Activated T-helper 2 cell treated with anti-CD3 and anti-CD28 coated beads, Interferon-gamma antibody, Interleukin-2, Interleukin-4, amounts not matched to agents 10 μg/mL and 5 μg/mL and 100 μg/mL, durations not matched to agents 14 hours and 24 hours and 36 hours (primary cell): Measurements from ENCODE around the gene CLMP. TPM values are rescaled to one million over a fixed set of nuclear protein-coding genes. Genes with fewer than 3 reads are reported as not detected.

Experiments used
- DNase-seq: peaks from one replicate; pipeline ENCODE4 v3.0.0; 2021; ENCODE audit warnings: low spot score
- H3K27ac Mint-ChIP-seq: one replicate; pipeline ENCODE4 v1.8.0; 2021; ENCODE audit warnings: mixed read lengths
- H3K27me3 Mint-ChIP-seq: one replicate; pipeline ENCODE4 v1.8.0; 2021; ENCODE audit warnings: low read depth, mixed read lengths
- H3K36me3 Mint-ChIP-seq: one replicate; pipeline ENCODE4 v1.8.0; 2021; ENCODE audit warnings: low read depth, mixed read lengths
- H3K4me1 Mint-ChIP-seq: one replicate; pipeline ENCODE4 v1.8.0; 2021; ENCODE audit warnings: low read depth, mixed read lengths
- H3K4me3 Mint-ChIP-seq: one replicate; pipeline ENCODE4 v1.8.0; 2021; ENCODE audit warnings: low read depth, mild to moderate bottlenecking, moderate library complexity, mixed read lengths
- H3K9me3 Mint-ChIP-seq: one replicate; pipeline ENCODE4 v1.8.0; 2021; ENCODE audit warnings: mixed read lengths
- intact Hi-C: fragments of 100-400 bp; cut with micrococcal nuclease; formaldehyde crosslinking; loops from one replicate; pipeline ENCODE4 v1.15.1; 2023
- total RNA-seq: library from RNA; stranded (reverse); gene quantifications from 2 replicates; pipeline ENCODE4 v1.2.3, GENCODE V29; 2022

CLMP gene
- total RNA-seq, 1 donor from 2014 or later = 0.11 TPM

GRCh38 chr11:123125169-123125568 lies 69.9 kb downstream of the CLMP start:
- Mint-ChIP-seq H3K27me3 (peaks cover 1% of the 10 kb centered on the region), H3K36me3 (no peaks in the 10 kb centered on the region), H3K9me3 (no peaks in the 10 kb centered on the region), H3K4me1 (peaks cover 5% of the 10 kb centered on the region), H3K4me3 (no peak overlapping the region), H3K27ac (no peak overlapping the region)
- intact Hi-C loops = no loop called here
- no peak for DNase-seq

GRCh38 chr11:123122852-123123251 lies 72.2 kb downstream of the CLMP start:
- Mint-ChIP-seq H3K36me3 (no peaks in the 10 kb centered on the region), H3K4me1 (peaks cover 7% of the 10 kb centered on the region), H3K27me3 (peaks cover 1% of the 10 kb centered on the region), H3K9me3 (no peaks in the 10 kb centered on the region), H3K27ac (no peak overlapping the region), H3K4me3 (no peak overlapping the region)
- DNase-seq = no peak
- intact Hi-C loops = no loop called here

GRCh38 chr11:123122341-123122740 lies 72.7 kb downstream of the CLMP start:
- no peak for DNase-seq
- H3K4me3 Mint-ChIP-seq = no peak overlapping the region
- H3K27ac Mint-ChIP-seq = no peak overlapping the region
- peaks cover 7% of the 10 kb centered on the region for H3K4me1 Mint-ChIP-seq
- peaks cover 1% of the 10 kb centered on the region for H3K27me3 Mint-ChIP-seq
- intact Hi-C loops = no loop called here
- no peaks in the 10 kb centered on the region for H3K9me3 Mint-ChIP-seq
- no peaks in the 10 kb centered on the region for H3K36me3 Mint-ChIP-seq

GRCh38 chr11:123116486-123116885 lies 78.6 kb downstream of the CLMP start:
- H3K36me3 Mint-ChIP-seq = no peaks in the 10 kb centered on the region
- H3K27ac Mint-ChIP-seq = no peak overlapping the region
- no peaks in the 10 kb centered on the region for H3K9me3 Mint-ChIP-seq
- no peak for DNase-seq
- peaks cover 7% of the 10 kb centered on the region for H3K27me3 Mint-ChIP-seq
- H3K4me3 Mint-ChIP-seq = no peak overlapping the region
- H3K4me1 Mint-ChIP-seq = peaks cover 7% of the 10 kb centered on the region
- intact Hi-C loops = no loop called here

GRCh38 chr11:123111465-123111864 lies 83.6 kb downstream of the CLMP start:
- H3K4me1 Mint-ChIP-seq = no peaks in the 10 kb centered on the region
- no peaks in the 10 kb centered on the region for H3K9me3 Mint-ChIP-seq
- intact Hi-C loops = loop anchor here (1.0 kb wide), 1 partner anchor 136 kb away; no protein-coding TSS in a partner anchor
- H3K27ac Mint-ChIP-seq = no peak overlapping the region
- peaks cover 24% of the 10 kb centered on the region for H3K27me3 Mint-ChIP-seq
- no peaks in the 10 kb centered on the region for H3K36me3 Mint-ChIP-seq
- DNase-seq = no peak
- H3K4me3 Mint-ChIP-seq = no peak overlapping the region

- Mint-ChIP-seq H3K4me1 (no peaks in the 10 kb centered on the region), H3K27ac (no peak overlapping the region), H3K27me3 (peaks cover 24% of the 10 kb centered on the region), H3K36me3 (no peaks in the 10 kb centered on the region), H3K4me3 (no peak overlapping the region), H3K9me3 (no peaks in the 10 kb centered on the region)
- intact Hi-C loops = no loop called here
- no peak for DNase-seq
These were observed 84.7 kb downstream of the CLMP start for GRCh38 chr11:123110397-123110796.

GRCh38 chr11:123107945-123108495 lies 87.0 kb downstream of the CLMP start:
- DNase-seq = no peak
- peaks cover 17% of the 10 kb centered on the region for H3K27me3 Mint-ChIP-seq
- no peak overlapping the region for H3K27ac Mint-ChIP-seq
- no peak overlapping the region for H3K4me3 Mint-ChIP-seq
- peaks cover 2% of the 10 kb centered on the region for H3K4me1 Mint-ChIP-seq
- H3K9me3 Mint-ChIP-seq = no peaks in the 10 kb centered on the region
- no peaks in the 10 kb centered on the region for H3K36me3 Mint-ChIP-seq
- intact Hi-C loops = no loop called here

- H3K27me3 Mint-ChIP-seq = peaks cover 17% of the 10 kb centered on the region
- peaks cover 9% of the 10 kb centered on the region for H3K4me1 Mint-ChIP-seq
- no peak overlapping the region for H3K27ac Mint-ChIP-seq
- H3K9me3 Mint-ChIP-seq = no peaks in the 10 kb centered on the region
- intact Hi-C loops = no loop called here
- no peak overlapping the region for H3K4me3 Mint-ChIP-seq
- no peak for DNase-seq
- no peaks in the 10 kb centered on the region for H3K36me3 Mint-ChIP-seq
These were observed 90.4 kb downstream of the CLMP start for GRCh38 chr11:123104697-123105096.

GRCh38 chr11:123103326-123103980 lies 91.6 kb downstream of the CLMP start:
- Mint-ChIP-seq H3K4me3 (no peak overlapping the region), H3K4me1 (peaks cover 9% of the 10 kb centered on the region), H3K27me3 (peaks cover 10% of the 10 kb centered on the region), H3K27ac (no peak overlapping the region), H3K36me3 (no peaks in the 10 kb centered on the region), H3K9me3 (no peaks in the 10 kb centered on the region)
- no peak for DNase-seq
- intact Hi-C loops = loop anchor here (1.0 to 2.0 kb wide), 2 partner anchors 41 to 143 kb away; partner anchors contain the start of gene HSPA8

- no peak overlapping the region for H3K4me3 Mint-ChIP-seq
- peaks cover 9% of the 10 kb centered on the region for H3K4me1 Mint-ChIP-seq
- peak overlapping the region; percentile 12 for H3K27ac Mint-ChIP-seq
- H3K36me3 Mint-ChIP-seq = no peaks in the 10 kb centered on the region
- DNase-seq = no peak
- intact Hi-C loops = no loop called here
- H3K9me3 Mint-ChIP-seq = no peaks in the 10 kb centered on the region
- H3K27me3 Mint-ChIP-seq = no peaks in the 10 kb centered on the region
These were observed 94.5 kb downstream of the CLMP start for GRCh38 chr11:123100379-123101085.

GRCh38 chr11:123098990-123099389 lies 96.1 kb downstream of the CLMP start:
- Mint-ChIP-seq H3K4me1 (peaks cover 9% of the 10 kb centered on the region), H3K9me3 (no peaks in the 10 kb centered on the region), H3K27ac (no peak overlapping the region), H3K4me3 (no peak overlapping the region), H3K36me3 (no peaks in the 10 kb centered on the region), H3K27me3 (no peaks in the 10 kb centered on the region)
- DNase-seq = no peak
- intact Hi-C loops = no loop called here

GRCh38 chr11:123093739-123094138 lies 101.3 kb downstream of the CLMP start:
- no peaks in the 10 kb centered on the region for H3K36me3 Mint-ChIP-seq
- H3K9me3 Mint-ChIP-seq = no peaks in the 10 kb centered on the region
- H3K27ac Mint-ChIP-seq = no peak overlapping the region
- H3K27me3 Mint-ChIP-seq = no peaks in the 10 kb centered on the region
- intact Hi-C loops = no loop called here
- no peaks in the 10 kb centered on the region for H3K4me1 Mint-ChIP-seq
- DNase-seq = no peak
- H3K4me3 Mint-ChIP-seq = no peak overlapping the region

GRCh38 chr11:123091506-123091905 lies 103.5 kb downstream of the CLMP start:
- H3K27me3 Mint-ChIP-seq = no peaks in the 10 kb centered on the region
- H3K27ac Mint-ChIP-seq = no peak overlapping the region
- H3K9me3 Mint-ChIP-seq = no peaks in the 10 kb centered on the region
- DNase-seq = no peak
- H3K4me3 Mint-ChIP-seq = no peak overlapping the region
- intact Hi-C loops = no loop called here
- no peaks in the 10 kb centered on the region for H3K36me3 Mint-ChIP-seq
- H3K4me1 Mint-ChIP-seq = peaks cover 11% of the 10 kb centered on the region
